Measurements from ENCODE around the gene CNNM3.
"Not testable (repeated sequence)": the region's sequence is repeated elsewhere in the genome, so short reads cannot be mapped to it uniquely, and the experiment has no call there.

The CNNM3 gene

GRCh38 chr2:96800061-96801004, 15.7 kb upstream of the CNNM3 start:
- DNase-seq = no peak

GRCh38 chr2:96801005-96801785, 14.9 kb upstream of the CNNM3 start:
- peak; percentile 77 for DNase-seq

- peak; percentile 52 for DNase-seq
Measured at GRCh38 chr2:96801786-96802595, 14.1 kb upstream of the CNNM3 start.

- no peak for DNase-seq
Measured at GRCh38 chr2:96802721-96803120, 13.3 kb upstream of the CNNM3 start.

GRCh38 chr2:96804986-96805385, 11.1 kb upstream of the CNNM3 start:
- no peak for DNase-seq

GRCh38 chr2:96805946-96806345, 10.1 kb upstream of the CNNM3 start:
- DNase-seq = not testable (repeated sequence)

- peak; percentile 25 for DNase-seq
Measured at GRCh38 chr2:96806468-96807126, 9.5 kb upstream of the CNNM3 start.

GRCh38 chr2:96807127-96807471, 9.0 kb upstream of the CNNM3 start:
- no peak for DNase-seq

GRCh38 chr2:96808176-96808837, 7.8 kb upstream of the CNNM3 start:
- no peak for DNase-seq

- DNase-seq = no peak
Measured at GRCh38 chr2:96809216-96809882, 6.7 kb upstream of the CNNM3 start.

GRCh38 chr2:96809951-96810782, 5.9 kb upstream of the CNNM3 start:
- DNase-seq = no peak

GRCh38 chr2:96810783-96811192, 5.3 kb upstream of the CNNM3 start:
- no peak for DNase-seq

GRCh38 chr2:96811917-96812316, 4.2 kb upstream of the CNNM3 start:
- DNase-seq = no peak

GRCh38 chr2:96813656-96814055, 2.4 kb upstream of the CNNM3 start:
- no peak for DNase-seq

GRCh38 chr2:96815326-96816126, 542 bp upstream of the CNNM3 start:
- no peak for DNase-seq

- DNase-seq = no peak
Measured at GRCh38 chr2:96816836-96817702, 1.0 kb downstream of the CNNM3 start.

GRCh38 chr2:96817882-96818281, 1.8 kb downstream of the CNNM3 start:
- no peak for DNase-seq

GRCh38 chr2:96819128-96819875, 3.2 kb downstream of the CNNM3 start:
- no peak for DNase-seq

Data from stimulated activated CD4-positive, alpha-beta T cell treated with anti-CD3 and anti-CD28 coated beads, Interleukin-4, amount 100 ng/mL, for 1 hour (primary cell).